MV-4-11 (cell line): ENCODE measurements around the gene PEX13.
A peak's percentile ranks its signal among the peaks of the same experiment; 100 is the strongest.

Source experiments
- DNase-seq: peaks from one replicate; lab custom pipeline; 2025; lab: John Stamatoyannopoulos, UW

PEX13 gene

DNA sequence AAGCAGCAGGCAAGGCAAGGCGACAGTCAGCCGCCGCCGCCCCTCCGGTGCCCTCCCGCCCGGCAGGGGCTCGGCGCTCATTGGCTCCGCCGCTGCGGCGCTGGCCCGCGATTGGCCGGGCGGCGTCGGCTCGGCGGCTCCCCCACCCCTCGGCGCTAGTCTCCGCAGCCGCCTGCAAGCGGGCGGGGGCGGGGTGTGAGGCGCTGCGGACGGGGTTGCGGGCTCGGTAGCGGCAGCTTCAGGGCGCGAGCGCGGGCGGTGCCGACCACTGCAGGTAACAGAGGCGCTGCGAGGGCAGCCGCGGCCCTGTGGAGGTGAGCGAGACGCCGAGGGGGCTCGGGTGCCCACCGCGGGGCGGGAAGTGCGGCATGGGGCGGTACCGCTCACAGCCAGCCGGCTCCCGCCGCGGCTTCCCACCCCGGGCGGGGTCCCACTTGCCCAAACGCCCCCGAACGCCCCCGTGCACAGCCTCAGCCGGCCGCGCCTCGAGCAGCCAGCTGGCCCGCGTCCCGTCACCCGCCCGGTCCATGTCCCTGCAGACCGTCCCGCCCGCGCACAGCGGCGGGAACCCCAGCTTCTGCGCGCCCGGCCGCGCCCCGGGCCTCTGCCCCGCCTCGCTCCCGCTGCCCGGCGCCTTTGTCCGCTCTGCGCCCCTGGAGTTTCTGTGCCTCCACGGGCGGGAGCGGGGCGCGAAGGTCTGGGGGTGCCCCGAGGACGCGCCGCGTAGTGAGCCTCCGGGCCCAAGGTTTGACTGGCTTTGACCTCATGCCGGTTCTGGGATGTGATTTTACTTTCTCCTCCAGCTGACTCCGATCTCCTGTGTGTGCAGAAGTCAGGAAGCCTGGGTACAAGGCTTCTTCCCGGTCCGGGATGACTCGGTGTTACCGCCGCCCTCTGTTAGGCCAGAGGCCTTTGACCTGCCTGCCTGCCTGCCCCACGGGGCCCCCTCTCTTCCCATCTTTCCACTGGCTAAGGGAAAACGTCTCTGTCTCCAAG lies 48.5 kb downstream of the PEX13 start, which contains the start of gene SANBR:
Gene SANBR, plus strand, starts transcription at position 158 of the 996 bp plus-strand sequence. CDS start 4,480 bp downstream, outside the sequence.
- DNase-seq: peak; percentile 81

DNA sequence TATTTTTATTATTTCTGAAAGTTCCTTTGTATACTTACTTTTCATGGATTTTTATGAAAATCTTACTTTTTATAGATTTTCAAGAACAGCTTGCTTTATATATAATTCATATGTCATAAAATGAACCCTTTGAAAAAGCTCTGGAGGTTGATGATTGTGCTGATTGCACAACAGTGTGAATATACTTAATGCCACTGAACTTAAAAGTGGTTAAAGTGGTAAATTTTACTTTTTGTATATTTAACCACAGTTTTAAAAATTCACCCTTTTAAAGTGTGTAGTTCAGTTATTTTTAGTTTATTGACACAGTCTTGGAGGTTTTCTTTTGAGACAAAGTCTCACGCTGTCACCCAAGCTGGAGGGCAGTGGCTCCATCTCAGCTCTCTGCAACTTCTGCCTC lies 56.6 kb downstream of the PEX13 start:
- peak; percentile 77 for DNase-seq

DNA sequence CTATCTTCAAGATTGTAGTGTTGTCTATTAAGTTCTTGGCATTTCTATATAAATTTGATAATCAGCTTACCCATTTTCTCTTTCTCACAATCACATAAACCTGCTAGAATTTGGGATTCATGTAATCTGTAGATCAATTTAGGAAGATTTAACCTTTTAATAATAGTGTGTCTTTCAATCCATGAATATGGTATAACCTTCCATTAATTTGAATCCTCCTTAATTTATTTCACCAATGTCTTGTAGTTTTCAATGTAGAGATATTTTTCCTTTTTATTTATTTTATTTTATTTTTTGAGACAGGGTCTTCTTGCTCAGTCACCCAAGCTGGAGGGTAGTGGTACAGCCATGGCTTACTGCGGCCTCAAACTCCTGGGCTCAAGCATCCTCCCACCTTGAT lies 68.4 kb downstream of the PEX13 start:
- no peak for DNase-seq

DNA sequence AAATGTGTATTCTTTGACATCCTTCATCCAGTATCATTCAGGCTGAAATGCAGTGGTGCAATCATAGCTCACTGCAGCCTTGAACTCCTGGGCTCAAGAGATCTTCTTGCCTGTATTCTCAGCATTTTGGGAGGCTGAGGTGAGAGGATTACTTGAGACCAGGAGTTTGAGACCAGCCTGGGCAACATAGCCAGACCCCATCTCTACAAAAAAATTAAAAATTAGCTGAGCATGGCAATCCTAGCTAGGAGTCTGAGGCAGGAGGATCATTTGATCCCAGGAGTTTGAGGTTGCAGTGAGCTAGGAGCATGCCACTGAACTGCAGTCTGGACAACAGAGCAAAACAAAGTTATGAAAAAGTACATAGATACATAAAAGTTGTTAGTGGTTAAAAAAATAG lies 72.3 kb downstream of the PEX13 start:
- DNase-seq: no peak

DNA sequence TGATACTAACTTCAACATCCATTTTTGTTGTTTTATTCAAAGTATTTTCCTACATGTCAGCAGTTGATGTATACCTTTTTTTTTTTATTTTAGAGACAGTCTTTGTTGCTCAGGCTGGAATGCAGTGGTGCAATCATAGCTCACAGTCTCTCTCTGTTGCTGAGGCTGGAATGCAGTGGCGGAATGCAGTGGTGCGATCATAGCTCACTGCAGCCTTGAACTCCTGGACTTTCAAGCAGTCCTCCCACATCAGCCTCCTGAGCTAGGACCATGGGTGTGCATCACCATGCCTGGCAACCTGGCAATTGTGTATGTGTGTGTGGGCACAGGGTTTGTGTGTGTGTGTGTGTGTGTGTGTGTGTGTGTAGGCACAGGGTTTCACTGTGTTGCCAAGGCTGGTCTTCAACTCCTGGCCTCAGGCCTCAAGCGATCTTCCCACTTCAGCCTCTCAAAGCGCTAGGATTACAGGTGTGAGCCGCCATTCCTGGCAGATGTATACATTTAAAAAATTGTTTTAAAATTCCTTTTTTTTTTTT lies 72.9 kb downstream of the PEX13 start:
- DNase-seq: no peak

DNA sequence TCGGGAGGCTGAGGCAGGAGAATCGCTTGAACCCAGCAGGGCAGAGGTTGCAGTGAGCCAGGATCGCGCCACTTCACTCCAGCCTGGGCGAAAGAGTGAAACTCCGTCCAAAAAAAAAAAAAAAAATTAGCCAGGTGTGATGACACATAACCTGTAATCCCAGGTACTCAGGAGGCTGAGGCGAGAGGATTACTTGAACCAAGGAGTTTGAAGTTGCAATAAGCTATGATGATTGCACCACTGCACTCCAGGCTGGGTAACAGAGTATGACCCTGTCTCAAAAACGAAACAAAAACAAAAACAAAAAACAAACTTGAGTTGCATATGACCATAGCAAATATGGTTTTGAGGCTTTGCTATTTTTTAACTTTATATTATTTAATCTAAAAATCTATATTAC lies 74.0 kb downstream of the PEX13 start:
- DNase-seq: no peak

DNA sequence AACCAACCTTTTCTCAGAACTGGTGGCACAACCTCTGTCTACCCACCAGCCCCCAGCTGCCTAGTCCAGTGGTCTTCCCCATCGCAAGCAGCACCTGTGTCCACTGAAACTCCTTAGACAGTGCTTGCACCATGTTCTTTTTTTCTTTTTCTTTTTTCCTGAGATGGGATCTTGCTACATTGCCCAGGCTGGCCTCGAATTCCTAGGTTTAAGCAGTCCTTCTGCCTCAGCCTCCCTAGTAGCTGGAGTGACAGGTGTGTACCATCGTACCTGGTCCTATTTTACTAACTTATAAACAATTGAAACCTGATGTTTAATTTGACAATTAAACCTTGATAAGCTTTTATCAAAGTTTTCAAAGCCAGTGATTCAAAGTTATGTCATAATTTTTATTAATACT lies 78.9 kb downstream of the PEX13 start:
- no peak for DNase-seq

DNA sequence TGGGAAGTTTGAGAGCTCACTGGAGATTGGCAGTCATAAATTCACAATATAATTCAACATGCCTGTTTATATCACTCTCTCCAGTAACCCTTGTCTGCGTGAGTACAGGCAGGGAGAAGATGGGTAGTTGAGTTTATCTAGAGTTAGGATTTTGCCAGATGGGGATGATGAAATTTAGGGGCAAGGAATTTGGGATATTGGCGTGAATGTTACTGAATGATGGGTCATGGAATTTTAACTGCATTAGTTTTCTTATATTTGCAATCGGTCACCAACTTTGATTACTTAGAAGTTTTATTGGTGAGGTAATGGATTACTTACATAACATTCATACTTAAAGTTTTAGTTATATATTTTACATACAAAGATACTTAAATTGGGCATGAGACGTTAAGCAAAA lies 83.3 kb downstream of the PEX13 start:
- no peak for DNase-seq
